Smooth muscle cell (in vitro differentiated cells): ENCODE data around the gene GYS1. TPM values are rescaled to one million over a fixed set of nuclear protein-coding genes. Genes with fewer than 3 reads are reported as not detected.

Experiments
- DNase-seq: peaks from one replicate; lab custom pipeline; 2025; ENCODE audit not compliant: unreplicated experiment; lab: John Stamatoyannopoulos, UW
- H2AFZ ChIP-seq: fragments of 200-600 bp; sonication (generic); 2 replicates; pipeline ENCODE4 v1.6.0; 2016; ENCODE audit warnings: antibody characterized with exemption, low read depth, mild to moderate bottlenecking
- H3F3A ChIP-seq: fragments of 200-600 bp; sonication (generic); 2 replicates; pipeline ENCODE4 v1.6.0; 2017; ENCODE audit warnings: antibody characterized with exemption, low read depth
- H3K27ac ChIP-seq: fragments of 200-600 bp; sonication (generic); 2 replicates; pipeline ENCODE4 v1.5.1; 2016; ENCODE audit warnings: low read depth, mild to moderate bottlenecking
- H3K27me3 ChIP-seq: fragments of 200-600 bp; sonication (generic); 2 replicates; pipeline ENCODE4 v1.6.1; 2016; ENCODE audit warnings: low read depth, mild to moderate bottlenecking
- H3K36me3 ChIP-seq: fragments of 200-600 bp; sonication (generic); 2 replicates; pipeline ENCODE4 v1.5.1; 2016; ENCODE audit warnings: low read depth
- H3K4me1 ChIP-seq: fragments of 200-600 bp; sonication (generic); 2 replicates; pipeline ENCODE4 v1.5.1; 2016; ENCODE audit warnings: low read depth
- H3K4me2 ChIP-seq: fragments of 200-600 bp; sonication (generic); 2 replicates; pipeline ENCODE4 v1.6.0; 2016; ENCODE audit warnings: mild to moderate bottlenecking
- H3K4me3 ChIP-seq: fragments of 200-600 bp; sonication (generic); 2 replicates; pipeline ENCODE4 v1.5.1; 2016; ENCODE audit warnings: mild to moderate bottlenecking
- H3K79me2 ChIP-seq: fragments of 200-600 bp; sonication (generic); 2 replicates; pipeline ENCODE4 v1.6.0; 2016; ENCODE audit warnings: low read depth, mild to moderate bottlenecking
- H3K9ac ChIP-seq: fragments of 200-600 bp; sonication (generic); 2 replicates; pipeline ENCODE4 v1.6.0; 2016; ENCODE audit warnings: low read depth
- H3K9me3 ChIP-seq: fragments of 200-600 bp; sonication (generic); replicated peaks from 2 replicates; pipeline ENCODE4 v1.5.1; 2016; ENCODE audit warnings: low read depth
- H4K20me1 ChIP-seq: fragments of 200-600 bp; sonication (generic); 2 replicates; pipeline ENCODE4 v1.6.0; 2016; ENCODE audit warnings: low read depth
- CTCF ChIP-seq: fragments of 200-600 bp; sonication (generic); IDR thresholded peaks from 2 replicates; pipeline ENCODE4 v1.5.1; 2017; ENCODE audit warnings: borderline replicate concordance, mild to moderate bottlenecking, antibody characterized with exemption; ENCODE audit not compliant: insufficient read depth, poor library complexity, severe bottlenecking
- WGBS: methylation state at CpG from one replicate; pipeline ENCODE4 v1.1.7; 2016; ENCODE audit warnings: low lambda C conversion rate; 5-methylcytosine and 5-hydroxymethylcytosine counted together
- polyA plus RNA-seq: library from polyadenylated mRNA; unstranded; fragments of >200 nt; fragmentation: Nextera tagmentation; extraction: Ambion mirVana; gene quantifications from 2 replicates; pipeline ENCODE4 v1.2.1, GENCODE V29; 2016
- total RNA-seq: library from RNA; depleted of rRNA; stranded (reverse); fragments of >200 nt; gene quantifications from 2 replicates; pipeline ENCODE4 v1.2.3, GENCODE V29; 2014

Gene GYS1
- total and polyA plus RNA-seq, 2 experiments from 2014 or later: 58.1 to 82.6 TPM

- Histone ChIP-seq H3K36me3 (no peaks in the 10 kb centered on the region), H3K9me3 (no peaks in the 10 kb centered on the region), H3K4me1 (no peaks in the 10 kb centered on the region), H3K9ac (no peak overlapping the region), H3K4me2 (no peak overlapping the region), H3K27me3 (no peaks in the 10 kb centered on the region), H3K4me3 (no peak overlapping the region), H4K20me1 (no peaks in the 10 kb centered on the region), H2AFZ (no peak overlapping the region), H3K79me2 (no peaks in the 10 kb centered on the region), H3K27ac (no peak overlapping the region), H3F3A (no peaks in the 10 kb centered on the region)
- WGBS: 93% methylated on average over 17 of the region's 17 CpGs
- no peak for DNase-seq
- no peak for TF ChIP-seq CTCF
Observed at GRCh38 chr19:49011194-49011593, 18.1 kb upstream of the GYS1 start.

- no peaks in the 10 kb centered on the region for H3K27me3 ChIP-seq
- H3F3A ChIP-seq: no peaks in the 10 kb centered on the region
- no peak for TF ChIP-seq CTCF
- H2AFZ ChIP-seq: no peak overlapping the region
- no peaks in the 10 kb centered on the region for H4K20me1 ChIP-seq
- H3K9me3 ChIP-seq: no peaks in the 10 kb centered on the region
- H3K4me1 ChIP-seq: no peaks in the 10 kb centered on the region
- H3K36me3 ChIP-seq: no peaks in the 10 kb centered on the region
- WGBS: 99% methylated on average over 11 of the region's 18 CpGs
- H3K79me2 ChIP-seq: no peaks in the 10 kb centered on the region
- DNase-seq: no peak
- no peak overlapping the region for H3K4me2 ChIP-seq
- no peak overlapping the region for H3K4me3 ChIP-seq
- H3K27ac ChIP-seq: no peak overlapping the region
- no peak overlapping the region for H3K9ac ChIP-seq
Observed at GRCh38 chr19:49010453-49010852, 17.3 kb upstream of the GYS1 start.

GRCh38 chr19:49009828-49010227, 16.7 kb upstream of the GYS1 start:
- no peak for TF ChIP-seq CTCF
- H3K4me1 ChIP-seq: no peaks in the 10 kb centered on the region
- no peak overlapping the region for H3K4me2 ChIP-seq
- DNase-seq: no peak
- no peaks in the 10 kb centered on the region for H3K36me3 ChIP-seq
- no peaks in the 10 kb centered on the region for H4K20me1 ChIP-seq
- no peaks in the 10 kb centered on the region for H3F3A ChIP-seq
- H2AFZ ChIP-seq: no peak overlapping the region
- no peaks in the 10 kb centered on the region for H3K9me3 ChIP-seq
- H3K4me3 ChIP-seq: no peak overlapping the region
- H3K27ac ChIP-seq: no peak overlapping the region
- H3K79me2 ChIP-seq: no peaks in the 10 kb centered on the region
- 96% methylated on average over 18 of the region's 18 CpGs for WGBS
- no peak overlapping the region for H3K9ac ChIP-seq
- no peaks in the 10 kb centered on the region for H3K27me3 ChIP-seq

GRCh38 chr19:49006905-49007304, 13.8 kb upstream of the GYS1 start:
- no peaks in the 10 kb centered on the region for H3K36me3 ChIP-seq
- no peaks in the 10 kb centered on the region for H3K79me2 ChIP-seq
- H3K27ac ChIP-seq: no peak overlapping the region
- no peak overlapping the region for H3K4me3 ChIP-seq
- H3K4me2 ChIP-seq: no peak overlapping the region
- no peaks in the 10 kb centered on the region for H3K27me3 ChIP-seq
- no peaks in the 10 kb centered on the region for H3K4me1 ChIP-seq
- no peak for DNase-seq
- H2AFZ ChIP-seq: no peak overlapping the region
- WGBS: 98% methylated on average over 22 of the region's 22 CpGs
- no peaks in the 10 kb centered on the region for H3K9me3 ChIP-seq
- H3K9ac ChIP-seq: no peak overlapping the region
- H3F3A ChIP-seq: no peaks in the 10 kb centered on the region
- TF ChIP-seq CTCF: no peak
- no peaks in the 10 kb centered on the region for H4K20me1 ChIP-seq
